WTC11 (cell line): ENCODE data around the gene MEPCE.

Source experiments
- ATF1 ChIP-seq: sonication (generic); formaldehyde crosslinking; IDR thresholded peaks from 2 replicates; pipeline ENCODE4 v1.8.1; 2023; ENCODE audit warnings: mild to moderate bottlenecking, moderate library complexity, missing genetic modification reagents
- CTCF ChIP-seq: fragments of 200-600 bp; IDR thresholded peaks from 2 replicates; pipeline ENCODE4 v1.8.0; 2022; ENCODE audit warnings: antibody characterized with exemption
- E2F4 ChIP-seq: sonication (generic); formaldehyde crosslinking; IDR thresholded peaks from 2 replicates; pipeline ENCODE4 v1.8.1; 2022; ENCODE audit warnings: low read depth, mild to moderate bottlenecking, moderate library complexity, missing genetic modification reagents, borderline replicate concordance
- ESRRA ChIP-seq: sonication (generic); formaldehyde crosslinking; IDR thresholded peaks from 2 replicates; pipeline ENCODE4 v1.8.1; 2022; ENCODE audit warnings: mild to moderate bottlenecking, missing genetic modification reagents, borderline replicate concordance
- MAX ChIP-seq: sonication (generic); formaldehyde crosslinking; IDR thresholded peaks from 2 replicates; pipeline ENCODE4 v1.8.0; 2022; ENCODE audit warnings: mild to moderate bottlenecking, missing genetic modification reagents
- MXD4 ChIP-seq: fragments of 250-450 bp; sonication (Bioruptor Pico); IDR thresholded peaks from 2 replicates; pipeline ENCODE4 v1.8.0; 2021; ENCODE audit warnings: mild to moderate bottlenecking, moderate library complexity, borderline replicate concordance
- NR3C1 ChIP-seq: sonication (generic); formaldehyde crosslinking; conservative IDR thresholded peaks from 2 replicates; pipeline ENCODE4 v1.8.1; 2023; ENCODE audit warnings: low read depth, mild to moderate bottlenecking, missing genetic modification reagents
- PRDM15 ChIP-seq: sonication (generic); formaldehyde crosslinking; IDR thresholded peaks from 2 replicates; pipeline ENCODE4 v1.8.0; 2022; ENCODE audit warnings: missing genetic modification reagents
- SMAD3 ChIP-seq: sonication (generic); formaldehyde crosslinking; IDR thresholded peaks from 2 replicates; pipeline ENCODE4 v1.8.0; 2022; ENCODE audit warnings: missing genetic modification reagents, mild to moderate bottlenecking, borderline replicate concordance
- TEAD4 ChIP-seq: sonication (generic); formaldehyde crosslinking; IDR thresholded peaks from 2 replicates; pipeline ENCODE4 v1.8.0; 2022; ENCODE audit warnings: mild to moderate bottlenecking, missing genetic modification reagents
- USF1 ChIP-seq: sonication (generic); formaldehyde crosslinking; IDR thresholded peaks from 2 replicates; pipeline ENCODE4 v1.8.0; 2022; ENCODE audit warnings: mild to moderate bottlenecking, missing genetic modification reagents
- ZNF138 ChIP-seq: sonication (generic); formaldehyde crosslinking; conservative IDR thresholded peaks from 2 replicates; pipeline ENCODE4 v1.8.1; 2022; ENCODE audit warnings: mild to moderate bottlenecking, moderate library complexity, missing genetic modification reagents

- TF ChIP-seq CTCF (no peak), USF1 (no peak), PRDM15 (CRISPR knock-in tag) (no peak), ZNF138 (CRISPR knock-in tag) (no peak), SMAD3 (CRISPR knock-in tag) (peak; percentile 72; the same call in 1 of the 2 replicates), E2F4 (CRISPR knock-in tag) (no peak), ESRRA (CRISPR knock-in tag) (no peak), ATF1 (no peak), MAX (CRISPR knock-in tag) (0 out of 2 replicates have a peak, but pooled peaks have one; percentile 39), TEAD4 (CRISPR knock-in tag) (no peak), MXD4 (CRISPR knock-in tag) (no peak), NR3C1 (CRISPR knock-in tag) (no peak)
These were observed at the start of gene MEPCE for GRCh38 chr7:100429637-100430492.
